ENCODE data around the gene SAC3D1.
A peak's percentile ranks its signal among the peaks of the same experiment; 100 is the strongest.

SAC3D1 gene

GRCh38 chr11:65060913-65061408, 20.0 kb downstream of the SAC3D1 start:
- DNase-seq = no peak

- no peak for DNase-seq
Measured at GRCh38 chr11:65063532-65063931, 22.5 kb downstream of the SAC3D1 start.

GRCh38 chr11:65064847-65065240, 23.8 kb downstream of the SAC3D1 start:
- DNase-seq = no peak

GRCh38 chr11:65065851-65066250, 24.8 kb downstream of the SAC3D1 start:
- no peak for DNase-seq

- DNase-seq = no peak
Measured at GRCh38 chr11:65066315-65066714, 25.3 kb downstream of the SAC3D1 start.

GRCh38 chr11:65066805-65067291, 25.8 kb downstream of the SAC3D1 start:
- DNase-seq = no peak

GRCh38 chr11:65067446-65067845, 26.4 kb downstream of the SAC3D1 start:
- no peak for DNase-seq

GRCh38 chr11:65069217-65069616, 28.2 kb downstream of the SAC3D1 start:
- DNase-seq = no peak

GRCh38 chr11:65071907-65072630, 31.1 kb downstream of the SAC3D1 start:
- no peak for DNase-seq

- no peak for DNase-seq
Measured at GRCh38 chr11:65072631-65072966, 31.6 kb downstream of the SAC3D1 start.

- DNase-seq = no peak
Measured at GRCh38 chr11:65077451-65077850, 36.4 kb downstream of the SAC3D1 start.

GRCh38 chr11:65078151-65078550, 37.1 kb downstream of the SAC3D1 start:
- DNase-seq = no peak

- no peak for DNase-seq
Measured at GRCh38 chr11:65078786-65079342, 37.9 kb downstream of the SAC3D1 start.

GRCh38 chr11:65083134-65083833, 42.3 kb downstream of the SAC3D1 start:
- DNase-seq = no peak

GRCh38 chr11:65083834-65084597, 43.0 kb downstream of the SAC3D1 start, which contains the start of the genes CDCA5 and ZFPL1:
Gene CDCA5, minus strand, starts transcription at chr11:65084040. Its CDS starts 62 bp downstream, at chr11:65083978.
Gene ZFPL1, plus strand, starts transcription at chr11:65084222. Its CDS starts 477 bp downstream, at chr11:65084699.
- peak; percentile 94 for DNase-seq

- DNase-seq = no peak
Measured at GRCh38 chr11:65084598-65085375, 43.8 kb downstream of the SAC3D1 start.

- no peak for DNase-seq
Measured at GRCh38 chr11:65085446-65085845, 44.4 kb downstream of the SAC3D1 start.

- DNase-seq = no peak
Measured at GRCh38 chr11:65086809-65087208, 45.8 kb downstream of the SAC3D1 start.

- DNase-seq = no peak
Measured at GRCh38 chr11:65087216-65087615, 46.2 kb downstream of the SAC3D1 start.

GRCh38 chr11:65087827-65088226, 46.8 kb downstream of the SAC3D1 start:
- DNase-seq = no peak

GRCh38 chr11:65089621-65090020, 48.6 kb downstream of the SAC3D1 start:
- no peak for DNase-seq

- DNase-seq = no peak
Measured at GRCh38 chr11:65090628-65091027, 49.6 kb downstream of the SAC3D1 start.
